GM20000 (cell line): ENCODE data around the gene RCAN3.
"Not testable (repeated sequence)": the region's sequence is repeated elsewhere in the genome, so short reads cannot be mapped to it uniquely, and the experiment has no call there.

ENCODE experiments used
- DNase-seq: peaks from one replicate; pipeline ENCODE4 v3.0.0; 2012; ENCODE audit warnings: low spot score
- TF ChIP-seq, protein P1 (sequence below): IDR thresholded peaks from 2 replicates; pipeline ENCODE4 v1.5.1; 2012; ENCODE audit warnings: mild to moderate bottlenecking, control low read depth; ENCODE audit errors: extremely low read depth, missing control alignments

The RCAN3 gene

DNA sequence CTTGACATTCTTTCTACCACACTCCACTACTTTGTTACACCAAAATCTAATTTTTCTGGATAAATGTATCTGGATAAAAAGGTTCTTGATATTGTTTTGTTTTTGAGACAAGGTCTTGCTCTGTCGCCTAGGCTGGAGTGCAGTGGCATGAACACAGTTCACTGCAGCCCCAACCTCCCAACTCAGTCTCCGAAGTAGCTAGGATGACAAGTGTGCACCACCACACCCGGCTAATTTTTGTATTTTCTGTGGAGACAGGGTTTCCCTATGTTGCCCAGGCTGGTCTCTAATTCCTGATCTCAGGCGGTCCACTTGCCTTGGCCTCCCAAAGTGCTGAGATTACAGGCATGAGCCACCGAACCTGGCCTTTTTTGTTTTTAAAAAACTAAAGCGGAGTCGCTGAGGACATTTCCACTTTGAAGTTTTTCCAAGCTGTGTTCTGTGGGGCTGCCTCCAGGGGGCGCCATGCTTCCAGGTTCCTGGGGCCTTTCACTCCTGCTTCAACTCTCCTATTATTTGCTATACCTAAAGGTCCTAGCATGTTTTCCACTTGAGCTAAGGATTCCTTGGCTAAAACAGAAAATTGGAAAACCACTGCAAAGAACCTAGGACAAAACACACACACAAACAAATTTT, 39.2 kb downstream of the RCAN3 start:
- DNase-seq = no peak
- TF ChIP-seq, protein P1, sequence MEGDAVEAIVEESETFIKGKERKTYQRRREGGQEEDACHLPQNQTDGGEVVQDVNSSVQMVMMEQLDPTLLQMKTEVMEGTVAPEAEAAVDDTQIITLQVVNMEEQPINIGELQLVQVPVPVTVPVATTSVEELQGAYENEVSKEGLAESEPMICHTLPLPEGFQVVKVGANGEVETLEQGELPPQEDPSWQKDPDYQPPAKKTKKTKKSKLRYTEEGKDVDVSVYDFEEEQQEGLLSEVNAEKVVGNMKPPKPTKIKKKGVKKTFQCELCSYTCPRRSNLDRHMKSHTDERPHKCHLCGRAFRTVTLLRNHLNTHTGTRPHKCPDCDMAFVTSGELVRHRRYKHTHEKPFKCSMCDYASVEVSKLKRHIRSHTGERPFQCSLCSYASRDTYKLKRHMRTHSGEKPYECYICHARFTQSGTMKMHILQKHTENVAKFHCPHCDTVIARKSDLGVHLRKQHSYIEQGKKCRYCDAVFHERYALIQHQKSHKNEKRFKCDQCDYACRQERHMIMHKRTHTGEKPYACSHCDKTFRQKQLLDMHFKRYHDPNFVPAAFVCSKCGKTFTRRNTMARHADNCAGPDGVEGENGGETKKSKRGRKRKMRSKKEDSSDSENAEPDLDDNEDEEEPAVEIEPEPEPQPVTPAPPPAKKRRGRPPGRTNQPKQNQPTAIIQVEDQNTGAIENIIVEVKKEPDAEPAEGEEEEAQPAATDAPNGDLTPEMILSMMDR = peak; percentile 28

DNA sequence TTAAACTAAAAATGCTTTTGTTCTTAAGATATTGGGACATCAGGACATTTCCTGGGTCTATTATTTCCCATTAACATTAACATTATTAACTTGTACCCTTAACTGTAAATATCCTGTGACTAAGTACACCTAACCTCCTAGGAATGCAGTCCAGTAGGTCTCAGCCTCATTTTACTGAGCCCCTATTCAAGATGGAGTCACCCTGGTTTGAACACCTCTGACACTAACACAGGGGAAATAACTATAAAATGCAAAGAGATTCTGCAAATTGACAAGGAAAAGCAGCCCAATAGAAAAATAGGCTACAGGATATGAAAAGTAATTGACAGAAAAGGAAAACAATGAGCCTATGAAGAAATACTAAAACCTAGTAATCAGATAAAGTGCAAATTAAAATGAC, 41.6 kb downstream of the RCAN3 start:
- no peak for DNase-seq
- TF ChIP-seq, protein P1 = no peak

DNA sequence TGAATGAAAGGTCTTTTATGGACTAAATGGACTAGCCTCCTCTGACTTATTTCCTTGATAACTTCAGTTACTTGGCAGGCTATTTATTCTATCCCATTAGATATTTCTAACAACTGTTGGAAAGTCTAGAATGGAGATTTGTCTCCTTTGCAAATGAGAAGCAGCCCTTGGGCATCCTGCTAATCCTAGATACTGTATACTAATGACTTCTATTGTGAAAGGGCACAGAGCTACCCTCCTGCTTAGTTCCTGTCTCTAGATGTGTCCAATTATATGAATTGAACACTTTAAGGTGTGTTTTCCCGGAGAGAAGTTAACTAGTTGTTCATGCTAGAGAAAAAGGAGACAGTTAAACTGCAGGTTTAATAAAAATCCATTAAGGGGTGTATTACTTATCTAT, 43.0 kb downstream of the RCAN3 start:
- no peak for DNase-seq
- TF ChIP-seq, protein P1 = no peak

DNA sequence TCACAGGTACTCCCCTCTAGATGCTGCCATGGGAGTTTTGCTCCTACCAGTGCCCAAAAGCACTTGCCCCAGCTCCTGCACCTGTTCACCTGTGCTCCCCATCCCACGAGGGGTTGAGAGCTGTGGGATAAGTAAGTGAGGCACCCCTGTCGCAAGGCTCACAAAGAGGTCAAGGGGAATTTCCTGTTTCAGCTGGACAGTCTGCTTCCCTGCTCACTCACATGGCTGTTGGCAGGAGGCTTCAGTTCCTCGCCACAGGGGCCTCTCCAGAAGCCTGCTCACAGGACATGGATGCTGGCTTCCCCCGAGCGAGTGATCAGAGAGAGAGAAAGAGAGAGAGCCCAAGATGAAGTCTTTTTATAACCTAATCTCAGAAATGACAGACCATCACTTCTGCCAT, 44.6 kb downstream of the RCAN3 start:
- no peak for DNase-seq
- TF ChIP-seq, protein P1 = no peak

DNA sequence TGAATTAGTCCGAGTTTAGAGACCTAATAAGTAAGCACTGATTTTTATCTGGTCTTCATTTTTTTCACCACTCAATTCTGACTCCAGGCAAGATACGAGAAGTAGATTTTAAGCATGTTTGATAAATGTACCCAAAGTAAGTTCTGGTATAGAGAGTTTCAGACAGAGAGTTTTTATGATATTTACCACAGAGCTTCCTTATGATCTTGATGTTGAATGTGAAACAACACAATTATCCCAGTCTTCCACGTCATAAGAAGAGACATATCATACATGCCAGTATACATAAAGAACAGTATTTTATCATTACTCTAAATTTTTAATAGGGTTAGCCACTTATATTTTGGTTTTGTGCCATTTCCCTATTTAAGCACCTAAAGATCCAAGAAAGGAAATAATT, 45.4 kb downstream of the RCAN3 start:
- no peak for DNase-seq
- TF ChIP-seq, protein P1 = no peak

DNA sequence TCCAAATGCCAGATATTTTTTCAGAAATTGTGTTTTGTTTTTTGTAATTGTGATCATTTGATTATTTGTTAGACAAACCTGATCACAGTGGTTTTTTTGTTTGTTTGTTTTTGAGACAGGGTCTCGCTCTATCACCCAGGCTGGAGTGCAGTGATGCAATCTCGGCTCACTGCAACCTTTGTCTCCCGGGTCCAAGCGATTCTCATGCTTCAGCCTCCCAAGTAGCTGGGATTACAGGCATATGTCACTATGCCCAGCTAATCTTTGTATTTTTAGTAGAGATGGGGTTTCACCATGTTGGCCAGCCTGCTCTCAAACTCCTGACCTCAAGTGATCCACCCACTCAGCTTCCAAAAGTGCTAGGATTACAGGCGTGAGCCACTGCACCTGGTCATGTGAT, 46.6 kb downstream of the RCAN3 start:
- not testable (repeated sequence) for DNase-seq

DNA sequence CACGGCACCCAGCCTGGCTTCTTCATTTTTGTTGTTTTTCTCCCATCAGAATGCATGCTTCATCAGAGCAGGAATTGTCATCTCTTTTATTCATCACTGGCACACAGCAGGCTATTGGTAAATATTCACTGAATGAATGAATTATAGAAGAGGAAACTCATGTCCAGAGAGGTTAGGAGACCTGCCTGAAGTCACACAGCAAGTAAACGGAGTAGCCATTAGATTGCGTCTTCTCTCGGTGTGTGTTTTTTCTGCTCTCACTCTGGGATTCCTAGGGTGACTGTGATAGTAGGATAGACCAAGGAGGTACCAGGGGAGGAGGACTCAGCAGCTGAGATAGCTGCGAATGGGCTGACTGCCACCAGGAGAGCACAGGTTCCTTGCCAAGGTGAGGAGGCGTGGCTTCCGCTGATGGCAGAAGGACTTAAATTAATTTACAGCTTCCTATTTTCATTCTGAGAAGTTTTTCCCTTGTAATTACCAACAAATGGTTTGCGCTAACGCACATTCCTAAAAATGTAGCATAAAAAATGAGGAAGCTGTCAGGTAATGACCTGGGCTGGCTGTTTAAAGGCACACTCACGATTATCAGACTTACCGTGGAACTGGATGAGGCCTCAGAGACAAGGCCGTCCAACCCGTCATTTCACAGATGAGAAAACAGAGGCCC, 48.8 kb downstream of the RCAN3 start:
- no peak for DNase-seq
- TF ChIP-seq, protein P1 = no peak
